ENCODE results near the gene ELF4.
"Not testable (repeated sequence)": the region's sequence is repeated elsewhere in the genome, so short reads cannot be mapped to it uniquely, and the experiment has no call there.

Gene ELF4

DNA sequence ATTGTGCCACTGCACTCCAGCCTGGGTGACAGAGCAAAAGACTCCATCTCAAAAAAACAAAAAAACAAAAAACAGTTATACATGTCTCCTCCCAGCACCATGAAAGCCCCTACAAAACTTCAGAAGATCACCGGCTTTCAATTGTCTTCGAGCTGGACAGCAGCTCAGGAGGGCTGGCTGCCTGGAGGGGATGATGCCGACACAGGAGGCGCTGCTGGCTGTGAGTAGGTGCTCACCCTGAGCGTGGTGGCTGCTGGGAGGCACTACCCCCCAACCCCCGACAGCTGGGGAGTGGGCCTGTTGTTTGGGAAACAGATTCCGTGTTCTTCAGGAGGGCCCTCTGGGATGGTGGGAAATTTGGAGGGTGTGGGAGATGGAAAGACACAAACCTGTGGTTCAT is 6.9 kb upstream of the ELF4 start:
- in situ Hi-C loops (cut with MboI; ENCODE audit: low pct_unique_long_range_greater_than_20kb, low sequenced_read_pairs) = loop anchor here (5.0 kb wide), 1 partner anchor 35 kb away; no protein-coding TSS in a partner anchor
- no peak for DNase-seq

DNA sequence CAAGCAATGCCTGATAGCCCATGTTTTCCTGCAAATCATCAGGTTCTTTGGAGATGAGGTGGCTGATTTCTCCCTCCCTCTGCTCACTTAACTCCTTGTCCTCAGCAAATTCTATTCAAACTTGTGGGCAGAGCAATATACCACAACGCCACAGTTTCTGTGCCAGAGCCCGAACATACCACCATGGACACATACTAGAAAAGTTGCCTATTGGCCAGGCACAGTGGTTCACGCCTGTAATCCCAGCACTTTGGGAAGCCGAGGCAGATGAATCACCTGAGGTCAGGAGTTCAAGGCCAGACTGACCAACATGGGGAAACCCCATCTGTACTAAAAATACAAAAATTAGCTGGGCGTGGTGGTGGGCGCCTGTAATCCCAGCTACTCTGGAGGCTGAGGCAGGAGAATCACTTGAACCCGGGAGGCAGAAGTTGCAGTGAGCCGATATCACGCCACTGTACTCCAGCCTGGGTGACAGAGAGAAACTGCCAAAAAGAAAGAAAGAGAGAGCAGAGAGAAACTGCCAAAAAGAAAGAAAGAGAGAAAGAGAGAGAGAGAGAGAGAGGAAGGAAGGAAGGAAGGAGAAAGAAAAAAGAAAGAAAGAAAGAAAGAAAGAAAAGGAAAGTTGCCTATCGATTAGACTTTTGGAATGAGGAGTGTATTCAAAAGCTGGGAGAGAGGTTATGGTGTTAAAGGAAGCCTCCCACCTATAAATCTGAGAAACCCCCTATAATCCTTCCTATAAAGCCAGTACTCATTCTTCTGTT is 5.0 kb upstream of the ELF4 start:
- not testable (repeated sequence) for DNase-seq
- in situ Hi-C loops (cut with MboI; ENCODE audit: low pct_unique_long_range_greater_than_20kb, low sequenced_read_pairs) = loop anchor here (5.0 kb wide), 1 partner anchor 33 kb away; no protein-coding TSS in a partner anchor

DNA sequence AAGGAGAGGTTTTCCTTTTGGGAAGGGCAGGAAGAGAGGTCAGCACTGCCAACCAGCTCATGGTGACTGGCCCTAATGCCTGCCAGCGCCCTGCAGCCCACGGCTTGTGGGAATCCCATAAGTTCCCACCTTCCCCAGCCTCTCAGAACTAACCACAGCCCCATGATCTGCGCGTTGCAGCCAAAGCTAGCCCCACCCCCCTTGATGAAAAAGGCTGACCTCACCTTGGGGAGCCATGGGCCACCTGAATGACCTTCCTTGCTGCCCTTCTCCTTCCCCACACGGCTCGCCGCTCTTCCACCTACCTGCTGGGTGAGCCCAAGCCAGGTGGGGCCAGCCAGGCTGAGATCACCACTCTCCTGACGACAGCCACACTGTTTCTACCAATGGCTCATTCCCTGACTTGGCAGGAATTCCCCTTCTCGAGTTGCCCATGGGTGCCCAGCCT is 3.9 kb upstream of the ELF4 start:
- no peak for DNase-seq
- in situ Hi-C loops (cut with MboI; ENCODE audit: low pct_unique_long_range_greater_than_20kb, low sequenced_read_pairs) = no loop called here

DNA sequence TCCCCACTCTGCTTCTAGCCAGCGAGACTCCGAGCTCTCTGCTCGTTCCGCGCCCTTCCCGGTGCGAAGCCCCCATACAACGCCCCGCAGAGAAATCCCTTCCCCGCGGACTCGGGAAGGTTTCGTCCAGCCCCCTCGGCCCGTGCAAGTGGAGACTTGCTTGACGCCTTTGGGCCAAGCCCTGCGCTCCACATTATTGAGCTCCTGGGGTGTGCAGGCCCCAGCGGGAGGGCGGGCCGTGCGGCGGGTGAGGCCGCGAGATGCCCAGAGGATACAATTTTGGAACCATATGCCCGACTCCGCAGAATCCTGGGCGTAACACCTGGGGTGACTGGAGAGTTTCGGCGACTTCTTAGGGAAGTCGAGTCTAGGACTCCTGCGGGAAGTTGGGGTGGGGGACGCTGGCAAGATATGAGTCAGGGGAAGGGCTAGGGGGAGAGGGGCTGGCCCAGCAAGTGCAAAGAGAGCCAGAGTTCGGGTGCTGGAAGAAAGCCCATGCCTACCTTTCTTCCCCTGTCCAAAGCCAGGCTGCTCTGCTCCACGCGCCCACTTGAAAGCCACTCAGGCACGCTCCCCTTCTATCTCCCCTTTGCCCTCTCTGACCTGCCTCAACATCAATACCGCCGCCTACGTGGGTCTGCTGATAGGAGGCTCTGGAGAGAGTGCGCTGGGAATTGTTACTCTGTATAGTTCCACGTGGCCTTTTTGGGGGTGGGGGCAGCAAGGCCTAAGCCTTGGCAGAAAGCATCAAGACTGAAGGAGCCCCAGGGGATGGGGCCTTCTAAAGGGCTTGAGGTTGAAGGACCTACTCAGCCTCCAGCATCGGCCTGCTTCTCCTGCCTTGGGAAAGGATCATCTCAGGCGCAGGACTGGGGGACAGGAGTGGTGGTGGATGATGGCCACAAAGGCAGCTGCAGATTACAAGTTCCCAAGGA is 1.2 kb upstream of the ELF4 start:
- DNase-seq = no peak
- in situ Hi-C loops (cut with MboI; ENCODE audit: low pct_unique_long_range_greater_than_20kb, low sequenced_read_pairs) = no loop called here

DNA sequence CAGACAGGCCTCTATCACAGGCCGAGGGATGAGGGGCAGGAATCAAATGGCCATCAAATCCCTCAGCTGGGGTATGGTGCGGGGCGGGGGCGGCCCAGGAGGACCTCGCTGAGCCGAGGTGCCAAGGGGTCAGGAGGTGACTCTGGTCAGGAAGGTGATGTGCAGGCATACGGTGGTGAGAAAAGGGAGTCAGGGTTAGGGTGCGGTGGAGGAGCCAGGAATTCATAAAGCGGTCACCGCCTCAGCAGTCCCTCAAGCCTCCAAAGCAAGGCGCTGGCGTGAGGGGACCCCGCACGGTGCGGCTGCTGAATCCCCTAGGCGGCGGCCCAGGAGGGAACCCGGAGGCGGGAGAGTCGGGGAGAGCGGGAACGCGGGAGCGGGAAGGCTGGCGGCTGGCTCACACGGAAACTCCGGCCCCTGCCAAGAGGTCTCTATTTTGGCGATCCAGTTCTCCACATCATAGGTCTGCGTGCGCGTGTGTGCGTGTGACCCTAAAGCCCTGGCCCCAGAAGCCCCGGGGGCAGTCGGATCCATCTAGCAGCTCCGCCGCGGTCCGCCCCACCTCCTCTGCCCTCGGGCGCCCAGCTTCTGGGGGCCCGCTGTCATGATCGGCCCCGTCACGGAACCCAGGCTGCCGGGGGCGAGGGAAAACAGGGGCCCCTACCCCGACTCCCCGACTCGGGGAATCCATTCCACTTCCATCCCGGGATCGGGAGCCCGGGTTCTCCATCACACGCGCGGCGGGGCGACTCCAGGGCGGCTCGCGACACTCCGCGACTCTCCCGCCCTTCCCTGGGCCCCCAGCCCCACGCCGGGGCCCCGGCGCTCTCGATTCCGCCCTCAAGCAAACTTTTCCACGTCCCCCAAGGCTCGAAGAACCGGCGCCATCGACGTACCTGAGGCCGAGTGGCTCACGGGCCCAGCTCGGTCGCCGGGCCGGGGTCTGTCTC is 593 bp downstream of the ELF4 start:
- DNase-seq = no peak
- in situ Hi-C loops (cut with MboI; ENCODE audit: low pct_unique_long_range_greater_than_20kb, low sequenced_read_pairs) = no loop called here

DNA sequence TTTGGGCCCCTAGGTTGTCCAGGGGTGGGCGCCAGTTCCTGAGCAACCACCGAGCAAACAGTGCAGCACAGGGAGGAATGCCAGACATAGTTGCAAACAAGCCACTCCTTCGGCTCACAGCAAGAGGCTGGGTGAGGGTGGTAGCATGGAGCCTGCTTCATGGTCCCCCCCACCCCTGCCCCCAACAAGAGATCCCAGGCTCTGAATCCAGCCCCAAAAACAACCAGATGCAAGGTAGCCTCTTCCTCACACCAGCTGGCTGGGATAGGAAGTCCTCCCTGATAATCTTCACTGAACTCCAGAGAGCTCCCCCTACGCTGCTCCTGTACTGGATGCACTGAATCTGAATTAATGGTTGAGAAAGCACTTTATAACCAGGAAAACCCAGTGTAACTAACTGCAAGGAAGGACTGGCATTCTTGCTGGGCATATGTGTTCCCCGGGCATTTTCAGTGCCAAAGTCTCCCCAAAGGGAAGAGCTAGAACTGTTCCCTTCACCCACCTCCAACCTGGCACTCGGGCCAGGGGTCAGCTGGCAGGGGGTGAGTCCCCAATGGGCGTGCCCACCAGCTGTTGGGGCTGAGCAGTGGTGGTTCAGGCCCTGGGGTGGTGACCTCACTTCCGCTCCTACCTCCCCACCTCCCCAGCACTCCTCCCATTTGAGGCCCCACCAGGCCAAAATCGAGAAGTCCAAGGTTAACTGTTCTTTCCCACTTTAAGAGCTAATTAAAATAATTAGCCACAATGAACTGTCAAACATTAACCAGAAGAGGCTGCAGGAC is 1.5 kb downstream of the ELF4 start:
- DNase-seq = peak; percentile 80
- in situ Hi-C loops (cut with MboI; ENCODE audit: low pct_unique_long_range_greater_than_20kb, low sequenced_read_pairs) = no loop called here

DNA sequence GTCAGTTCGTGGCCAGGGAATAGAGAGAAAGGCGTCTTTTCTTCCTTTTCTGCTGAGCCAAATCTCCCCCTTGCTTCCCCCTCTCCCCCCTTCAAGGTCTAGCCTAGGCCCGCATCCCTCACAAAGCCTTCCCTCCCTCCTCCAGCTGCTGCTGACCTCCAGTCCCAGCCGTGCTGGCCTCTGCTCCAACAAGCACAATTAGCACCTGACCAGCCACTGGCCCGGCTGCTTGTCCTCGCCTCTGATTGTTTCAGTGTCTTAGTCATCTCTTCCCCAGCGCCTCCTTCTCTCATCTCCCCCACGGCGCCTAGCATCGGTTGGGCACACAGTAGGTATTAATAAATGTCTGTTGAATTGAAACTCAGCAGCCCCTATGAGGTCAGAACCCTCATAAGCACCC is 4.2 kb downstream of the ELF4 start:
- no peak for DNase-seq
- in situ Hi-C loops (cut with MboI; ENCODE audit: low pct_unique_long_range_greater_than_20kb, low sequenced_read_pairs) = no loop called here

DNA sequence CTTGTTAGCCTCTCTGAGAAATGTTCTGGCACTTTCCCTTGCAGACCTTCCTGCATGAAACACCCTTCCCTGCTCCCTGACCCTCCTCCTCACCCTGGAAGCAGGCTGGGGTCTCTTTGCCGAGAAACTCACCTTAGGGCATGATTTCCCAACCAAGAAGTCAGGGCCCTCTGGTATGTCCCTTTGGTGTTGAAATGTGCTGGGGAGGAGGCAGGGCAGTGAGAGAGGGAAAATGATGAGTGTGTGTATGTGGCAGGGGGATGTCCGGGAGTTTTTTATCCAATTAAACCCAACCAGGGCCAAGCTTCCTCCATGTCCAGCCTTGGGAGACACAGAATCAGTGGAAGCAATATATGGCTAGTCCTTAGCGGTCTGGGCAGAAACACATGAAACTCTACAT is 5.1 kb downstream of the ELF4 start:
- DNase-seq = no peak
- in situ Hi-C loops (cut with MboI; ENCODE audit: low pct_unique_long_range_greater_than_20kb, low sequenced_read_pairs) = no loop called here

DNA sequence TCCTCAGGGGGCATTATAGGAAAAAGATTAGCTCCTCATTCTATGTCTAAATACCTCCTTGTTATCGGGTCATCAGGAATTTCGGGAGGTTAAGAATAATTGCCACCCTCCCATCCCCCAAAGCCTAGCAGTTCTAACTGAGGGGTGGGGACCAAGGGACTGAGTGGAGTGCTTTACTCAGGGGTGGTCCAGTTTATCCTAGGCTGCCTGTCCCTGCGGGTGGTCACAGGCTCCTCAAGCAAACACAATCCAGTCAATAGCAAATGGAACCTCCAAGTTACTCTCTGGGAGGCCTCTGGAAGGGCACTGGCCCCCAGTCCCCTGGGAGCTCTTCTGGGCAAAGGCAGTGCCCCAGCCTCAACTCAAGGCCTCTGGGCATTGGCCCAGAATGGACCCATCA is 6.7 kb downstream of the ELF4 start:
- in situ Hi-C loops (cut with MboI; ENCODE audit: low pct_unique_long_range_greater_than_20kb, low sequenced_read_pairs) = no loop called here
- DNase-seq = no peak

DNA sequence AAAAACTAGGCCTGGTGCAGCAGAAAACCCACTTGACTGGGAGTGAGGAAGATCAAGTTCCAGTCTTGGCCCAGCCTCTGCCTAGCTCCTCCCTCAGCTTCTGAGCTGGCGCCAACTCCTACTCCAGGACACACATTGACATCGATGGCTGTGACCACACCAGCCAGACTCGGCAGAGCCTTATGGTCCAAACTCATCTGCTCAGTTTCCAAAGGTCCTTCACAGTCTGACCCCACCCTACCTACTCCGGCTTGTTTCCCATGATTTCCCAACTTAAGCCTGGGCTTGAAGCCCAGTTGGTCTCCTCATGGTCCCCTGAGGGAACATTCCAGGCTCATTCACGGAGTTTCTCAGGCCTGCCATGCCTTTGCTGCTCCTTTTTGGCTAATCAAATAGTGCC is 10.1 kb downstream of the ELF4 start:
- DNase-seq = no peak
- in situ Hi-C loops (cut with MboI; ENCODE audit: low pct_unique_long_range_greater_than_20kb, low sequenced_read_pairs) = no loop called here

DNA sequence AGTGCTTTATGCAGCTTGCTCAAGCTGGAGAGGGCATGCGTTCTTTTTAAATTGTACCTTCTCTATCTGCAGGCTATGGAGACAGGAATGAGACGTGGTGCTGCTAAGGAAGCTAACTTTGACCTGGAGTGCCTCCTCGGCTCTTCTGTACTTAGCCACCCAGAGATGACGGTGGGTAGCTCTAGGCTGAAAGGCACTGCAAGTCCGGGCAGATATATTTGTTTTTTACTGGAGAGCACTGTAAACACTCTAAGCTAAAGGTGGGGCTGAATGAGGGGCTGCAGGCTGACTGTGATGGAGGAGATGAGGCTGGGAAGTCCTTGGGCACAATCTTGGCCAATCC is 12.1 kb downstream of the ELF4 start:
- in situ Hi-C loops (cut with MboI; ENCODE audit: low pct_unique_long_range_greater_than_20kb, low sequenced_read_pairs) = no loop called here
- DNase-seq = no peak

DNA sequence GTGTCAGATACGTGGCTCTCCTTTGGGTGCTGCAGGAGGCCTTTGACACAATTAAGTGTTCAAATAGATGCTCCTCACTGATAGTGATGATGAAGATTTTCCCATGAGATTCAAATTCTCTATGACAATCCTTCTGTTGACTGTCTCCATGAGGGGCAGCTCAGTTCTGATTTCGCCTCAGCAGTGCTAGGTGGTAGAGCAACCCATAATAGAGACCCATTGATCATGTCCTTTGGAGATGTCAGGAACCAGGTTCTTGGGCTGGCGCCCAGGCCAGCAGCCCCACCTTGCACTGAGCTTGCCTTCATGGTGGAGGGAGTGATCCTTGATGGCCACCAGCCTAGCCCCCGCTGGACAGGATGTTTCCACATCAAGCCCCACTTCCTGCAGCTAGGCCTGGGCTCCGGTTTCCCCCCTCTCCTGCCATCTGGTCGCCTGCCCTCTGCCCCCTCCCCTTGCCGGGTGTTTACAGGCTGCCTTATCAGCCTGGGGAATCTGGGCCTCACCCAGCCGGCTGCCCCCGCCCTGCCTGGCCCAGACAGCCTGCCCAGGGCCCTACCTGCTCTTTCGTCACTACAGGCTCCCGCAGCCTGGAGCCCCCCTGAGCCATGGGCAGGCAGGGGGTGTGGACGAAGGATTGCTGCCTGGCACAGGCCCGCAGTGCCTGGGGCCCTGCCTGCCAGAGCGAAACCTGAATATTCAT is 12.6 kb downstream of the ELF4 start:
- in situ Hi-C loops (cut with MboI; ENCODE audit: low pct_unique_long_range_greater_than_20kb, low sequenced_read_pairs) = no loop called here
- DNase-seq = peak; percentile 78

DNA sequence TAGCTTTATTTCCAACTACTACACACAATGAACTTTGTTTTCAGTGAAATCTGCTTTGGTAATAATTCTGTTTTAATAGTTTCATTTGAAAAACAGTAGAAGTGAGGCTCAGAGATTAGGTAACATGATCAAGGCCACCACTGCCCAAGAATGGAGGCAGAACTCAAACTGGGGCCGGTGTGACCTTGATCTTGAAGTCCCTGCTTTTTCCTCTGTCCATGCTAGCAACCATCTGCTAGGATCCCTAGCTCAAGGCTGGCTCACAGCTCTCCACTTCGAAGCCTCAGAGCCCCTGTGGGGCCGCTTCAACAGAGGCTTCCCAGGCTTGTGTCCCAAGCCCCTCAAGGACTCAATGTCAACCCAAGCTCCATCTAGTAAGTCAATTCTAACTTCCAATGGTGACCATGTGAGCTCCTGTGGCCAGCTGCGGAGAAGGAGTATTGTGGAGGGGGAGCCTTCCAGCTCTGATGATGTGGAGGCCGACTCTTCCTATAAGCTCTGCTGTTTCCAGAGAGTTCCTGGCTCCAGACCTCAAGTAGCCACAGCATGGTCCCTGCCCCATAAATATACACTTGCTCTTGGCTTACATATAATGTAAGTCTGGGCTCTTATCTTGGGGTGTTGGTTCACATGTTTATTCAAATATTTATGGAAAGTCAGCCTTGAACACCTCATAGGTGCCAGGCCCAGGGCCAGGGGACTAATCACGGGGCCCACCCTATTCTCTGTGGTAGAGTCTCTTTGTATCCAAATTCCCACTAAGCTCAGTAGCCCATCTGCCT is 14.9 kb downstream of the ELF4 start:
- no peak for DNase-seq
- in situ Hi-C loops (cut with MboI; ENCODE audit: low pct_unique_long_range_greater_than_20kb, low sequenced_read_pairs) = no loop called here

DNA sequence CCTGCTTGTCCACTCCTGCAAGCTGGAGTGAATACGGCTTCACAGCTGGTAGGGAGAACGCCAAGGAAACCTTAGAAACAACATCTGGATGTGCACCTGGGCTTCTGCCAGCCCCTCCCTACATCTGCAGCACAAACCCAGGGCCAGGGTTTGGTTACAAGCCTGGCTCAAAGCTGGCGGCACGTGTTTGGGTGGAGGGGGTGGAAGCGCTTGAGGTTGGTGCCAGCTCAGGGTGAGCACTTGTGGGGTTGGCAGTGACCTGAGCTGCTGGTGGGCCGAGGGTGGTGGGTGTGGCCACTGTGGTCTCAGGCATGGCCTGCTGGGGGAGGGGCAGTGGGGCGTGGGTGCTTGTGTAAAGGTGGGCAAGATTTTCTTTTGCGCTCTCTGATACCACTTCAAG is 15.6 kb downstream of the ELF4 start:
- in situ Hi-C loops (cut with MboI; ENCODE audit: low pct_unique_long_range_greater_than_20kb, low sequenced_read_pairs) = no loop called here
- DNase-seq = no peak

DNA sequence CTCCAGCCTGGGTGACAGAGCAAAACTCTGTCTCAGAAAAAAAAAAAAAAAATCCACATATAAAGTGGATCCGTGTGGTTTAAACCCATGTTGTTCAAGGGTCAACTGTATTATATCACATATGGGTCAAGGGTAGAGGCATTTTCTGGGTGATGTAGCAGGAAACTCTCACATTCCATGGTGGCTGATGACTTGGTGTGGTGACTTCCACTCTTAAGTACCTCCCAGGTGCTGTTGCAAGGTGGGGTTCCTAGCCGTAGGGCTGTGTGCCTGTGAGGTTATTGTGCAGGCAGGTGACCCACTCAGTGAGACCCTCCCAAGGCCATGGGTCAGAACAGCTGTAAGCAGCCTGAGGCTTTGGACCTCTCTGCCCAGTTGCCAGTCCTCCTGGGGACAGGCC is 17.0 kb downstream of the ELF4 start:
- in situ Hi-C loops (cut with MboI; ENCODE audit: low pct_unique_long_range_greater_than_20kb, low sequenced_read_pairs) = no loop called here
- no peak for DNase-seq

DNA sequence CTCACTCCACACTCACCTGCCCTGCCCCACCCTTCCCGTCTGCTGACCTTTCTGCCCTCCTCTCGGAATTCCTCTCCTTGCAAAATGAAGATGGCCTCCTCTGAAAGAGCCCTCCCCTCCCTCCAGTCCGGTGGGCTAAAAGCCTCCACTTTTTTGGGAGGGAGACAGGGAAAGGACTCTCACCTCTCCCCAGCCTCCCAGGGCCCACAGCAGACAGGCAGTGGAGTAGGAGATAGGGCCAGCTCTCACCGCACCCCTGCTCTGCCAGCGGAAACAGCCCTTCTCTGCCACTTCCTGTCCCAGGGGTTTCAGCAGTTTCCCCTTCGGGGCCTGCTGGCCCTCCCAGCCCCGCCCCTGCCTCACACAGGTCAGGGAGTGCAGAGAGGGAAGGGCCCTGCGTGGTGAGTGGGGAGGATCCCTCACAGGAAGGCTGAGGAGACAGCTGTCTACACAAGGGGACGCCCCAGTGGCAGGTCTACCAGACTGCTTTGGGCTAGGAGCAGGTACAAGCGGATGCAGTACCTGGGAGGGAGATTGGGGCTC is 18.2 kb downstream of the ELF4 start:
- in situ Hi-C loops (cut with MboI; ENCODE audit: low pct_unique_long_range_greater_than_20kb, low sequenced_read_pairs) = no loop called here
- peak; percentile 98 for DNase-seq

DNA sequence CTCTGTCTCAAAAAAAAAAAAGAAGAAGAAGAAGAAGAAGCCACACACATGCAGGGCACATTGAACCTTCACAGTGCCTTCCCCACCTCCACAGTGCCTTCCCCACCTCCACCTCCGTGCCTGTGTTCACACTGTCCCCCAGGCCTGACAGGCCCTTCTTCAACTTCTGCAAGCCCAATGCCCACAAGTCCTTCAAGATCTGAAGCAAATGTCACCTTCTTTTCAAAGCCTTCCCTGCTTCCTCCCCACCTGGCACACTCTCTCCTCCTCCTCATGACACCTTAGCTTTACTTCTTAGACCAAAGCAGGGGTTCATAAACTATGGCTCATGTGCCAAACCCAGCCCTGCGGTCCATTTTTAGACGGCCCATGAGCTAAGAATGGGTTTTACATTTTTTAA is 19.9 kb downstream of the ELF4 start:
- no peak for DNase-seq
- in situ Hi-C loops (cut with MboI; ENCODE audit: low pct_unique_long_range_greater_than_20kb, low sequenced_read_pairs) = no loop called here
